Keratinocyte (primary cell): Measurements from ENCODE around the gene UTF1. TPM values are rescaled to one million over a fixed set of nuclear protein-coding genes. Genes with fewer than 3 reads are reported as not detected.

Experiments used
- DNase-seq: peaks from one replicate; pipeline ENCODE4 v3.0.0-alpha.2; 2011; ENCODE audit warnings: low read depth, missing footprints, low spot score
- FAIRE-seq: peaks from 2 replicates; lab custom pipeline; 2011; peaks lifted over from hg19 to GRCh38; lab: Jason Lieb, UNC
- H2AFZ ChIP-seq: 2 replicates; pipeline ENCODE4 v1.6.0; 2012; ENCODE audit warnings: low read length, control low read depth, inconsistent platforms; ENCODE audit not compliant: control insufficient read depth
- H3K27ac ChIP-seq: 2 replicates; pipeline ENCODE4 v1.5.1; 2011; ENCODE audit warnings: low read length; ENCODE audit not compliant: control insufficient read depth, insufficient read depth
- H3K27me3 ChIP-seq: 3 replicates; pipeline ENCODE4 v1.6.0; 2011; ENCODE audit warnings: low read length; ENCODE audit not compliant: control insufficient read depth, insufficient read depth; ENCODE audit errors: extremely low read depth
- H3K36me3 ChIP-seq, 2 experiments: 2 replicates in 1 of 2; 3 replicates in 1 of 2; pipeline ENCODE4 v1.5.1; 2011; ENCODE audit warnings: low read length in 2 of 2, mild to moderate bottlenecking in 1 of 2; ENCODE audit not compliant: control insufficient read depth in 2 of 2, insufficient read depth in 2 of 2; ENCODE audit errors: extremely low read depth in 1 of 2
- H3K4me1 ChIP-seq: 3 replicates; pipeline ENCODE4 v1.5.1; 2011; ENCODE audit warnings: low read length; ENCODE audit not compliant: control insufficient read depth, insufficient read depth; ENCODE audit errors: extremely low read depth
- H3K4me2 ChIP-seq: 3 replicates; pipeline ENCODE4 v1.6.0; 2011; ENCODE audit warnings: low read depth, low read length; ENCODE audit not compliant: control insufficient read depth, insufficient read depth; ENCODE audit errors: extremely low read depth
- H3K4me3 ChIP-seq, 3 experiments: fragments of 200-600 bp in 1 of 3; sonication (generic) in 1 of 3; 2 replicates in 2 of 3; 3 replicates in 1 of 3; pipeline ENCODE4 v1.5.1; 2011 to 2016; ENCODE audit warnings: low read length in 3 of 3, mild to moderate bottlenecking in 3 of 3, control low read depth in 2 of 3, inconsistent platforms in 1 of 3, low read depth in 1 of 3, mixed read lengths in 1 of 3, mixed run types in 1 of 3, moderate library complexity in 1 of 3; ENCODE audit not compliant: control insufficient read depth in 2 of 3, insufficient read depth in 2 of 3; ENCODE audit errors: extremely low read depth in 1 of 3
- H3K79me2 ChIP-seq: 2 replicates; pipeline ENCODE4 v1.6.0; 2012; ENCODE audit warnings: low read length; ENCODE audit not compliant: control insufficient read depth, insufficient read depth
- H3K9ac ChIP-seq: 3 replicates; pipeline ENCODE4 v1.6.0; 2011; ENCODE audit warnings: low read length; ENCODE audit not compliant: control insufficient read depth, insufficient read depth; ENCODE audit errors: extremely low read depth
- H3K9me1 ChIP-seq: 3 replicates; pipeline ENCODE4 v1.6.0; 2011; ENCODE audit warnings: low read length; ENCODE audit not compliant: control insufficient read depth, insufficient read depth; ENCODE audit errors: extremely low read depth
- H3K9me3 ChIP-seq: 2 replicates; pipeline ENCODE4 v1.5.1; 2012; ENCODE audit warnings: low read depth, low read length; ENCODE audit not compliant: control insufficient read depth
- H4K20me1 ChIP-seq: 3 replicates; pipeline ENCODE4 v1.6.0; 2011; ENCODE audit warnings: low read length; ENCODE audit not compliant: control insufficient read depth, insufficient read depth; ENCODE audit errors: extremely low read depth
- CTCF ChIP-seq, 3 experiments: IDR thresholded peaks in 1 of 3; conservative IDR thresholded peaks in 1 of 3; optimal IDR thresholded peaks in 1 of 3; 2 replicates in 2 of 3; 3 replicates in 1 of 3; pipeline versions ENCODE3 to v1.5.1; 2011; ENCODE audit warnings: low read length in 3 of 3, mild to moderate bottlenecking in 3 of 3, moderate library complexity in 2 of 3, control low read depth in 1 of 3, inconsistent platforms in 1 of 3; ENCODE audit not compliant: insufficient read depth in 2 of 3; ENCODE audit errors: extremely low read depth in 1 of 3
- EZH2 ChIP-seq: IDR thresholded peaks from one replicate; pipeline ENCODE4 v1.6.1; 2012; ENCODE audit warnings: inconsistent platforms, mild to moderate bottlenecking, low read length, moderate library complexity
- dilution Hi-C: fragments of 300-500 bp; cut with MboI; formaldehyde crosslinking; loops from one replicate; pipeline ENCODE4 v1.7.0; 2020; ENCODE audit warnings: low sequenced_read_pairs; ENCODE audit not compliant: extremely low pct_ligation_motif_present
- polyA plus RNA-seq, 5 experiments: library from polyadenylated mRNA; depleted of rRNA in 3 of 5; stranded (reverse) in 3 of 5; stranded (forward) in 1 of 5; unstranded in 1 of 5; fragments of >200 nt; gene quantifications; 1 replicate in 1 of 5; 2 replicates in 3 of 5; 3 replicates in 1 of 5; pipeline versions ENCODE4 v1.2.1 to v1.2.3, GENCODE V29; 2011 to 2012; ENCODE audit warnings: missing spikeins in 2 of 5, low read depth in 1 of 5, low replicate concordance in 1 of 5

UTF1 gene
- polyA plus RNA-seq, 1 donor (not counting 4 experiments of a cell fraction or from before 2014, with no cell fraction given): not detected

DNA sequence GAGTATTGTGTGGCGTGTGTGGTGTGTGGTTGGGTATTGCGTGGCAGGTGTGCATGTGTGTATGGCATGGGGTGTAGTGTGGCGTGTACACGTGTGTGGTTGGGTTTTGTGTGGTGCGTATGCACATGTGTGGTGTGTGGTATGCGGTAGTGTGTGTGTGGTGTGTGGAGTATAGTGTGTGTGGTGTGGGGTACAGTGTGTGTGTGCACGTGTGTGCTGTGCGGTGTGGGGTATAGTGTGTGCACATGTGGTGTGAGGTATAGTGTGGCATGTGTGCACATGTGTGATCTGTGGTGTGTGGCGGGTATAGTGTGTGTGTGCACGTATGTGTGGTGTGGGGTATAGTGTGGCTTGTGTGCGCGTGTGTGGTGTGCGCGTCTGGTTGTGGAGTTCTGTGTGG lies 20.9 kb upstream of the UTF1 start:
- dilution Hi-C loops: no loop called here
- H3K4me1 ChIP-seq: no peaks in the 10 kb centered on the region
- no peak overlapping the region for H3K4me3 ChIP-seq
- H3K9ac ChIP-seq: no peak overlapping the region
- no peaks in the 10 kb centered on the region for H3K36me3 ChIP-seq
- DNase-seq (no peak), FAIRE-seq (no peak)
- no peaks in the 10 kb centered on the region for H3K79me2 ChIP-seq
- H3K9me1 ChIP-seq: no peaks in the 10 kb centered on the region
- TF ChIP-seq EZH2: no peak
- no peak for TF ChIP-seq CTCF (optimal IDR thresholded peaks at IDR 0.05 in 1 of 3, IDR thresholded peaks at IDR 0.05 in 1 of 3, conservative IDR thresholded peaks at IDR 0.05 in 1 of 3; ENCODE audit: extremely low read depth in 1 of 3, insufficient read depth in 2 of 3, low read length in 3 of 3)
- no peaks in the 10 kb centered on the region for H4K20me1 ChIP-seq
- no peaks in the 10 kb centered on the region for H3K9me3 ChIP-seq
- H3K4me2 ChIP-seq: no peak overlapping the region
- H3K27me3 ChIP-seq: peaks cover 13% of the 10 kb centered on the region
- H3K27ac ChIP-seq: no peak overlapping the region
- H2AFZ ChIP-seq: no peak overlapping the region

- no peak for TF ChIP-seq EZH2
- TF ChIP-seq CTCF (optimal IDR thresholded peaks at IDR 0.05 in 1 of 3, IDR thresholded peaks at IDR 0.05 in 1 of 3, conservative IDR thresholded peaks at IDR 0.05 in 1 of 3; ENCODE audit: extremely low read depth in 1 of 3, insufficient read depth in 2 of 3, low read length in 3 of 3): no peak
- H3K4me2 ChIP-seq: no peak overlapping the region
- FAIRE-seq (no peak), DNase-seq (no peak)
- H3K4me1 ChIP-seq: no peaks in the 10 kb centered on the region
- no peaks in the 10 kb centered on the region for H3K36me3 ChIP-seq
- no peaks in the 10 kb centered on the region for H3K9me1 ChIP-seq
- H3K9ac ChIP-seq: no peak overlapping the region
- H3K27me3 ChIP-seq: peaks cover 13% of the 10 kb centered on the region
- no peak overlapping the region for H2AFZ ChIP-seq
- dilution Hi-C loops: no loop called here
- H3K9me3 ChIP-seq: no peaks in the 10 kb centered on the region
- no peak overlapping the region for H3K4me3 ChIP-seq
- H4K20me1 ChIP-seq: no peaks in the 10 kb centered on the region
- H3K79me2 ChIP-seq: no peaks in the 10 kb centered on the region
- no peak overlapping the region for H3K27ac ChIP-seq
Measured at GRCh38 chr10:133209641-133210040, 20.4 kb upstream of the UTF1 start.
